ENCODE data around the gene SPRED2.
A peak's percentile ranks its signal among the peaks of the same experiment; 100 is the strongest.

The SPRED2 gene

GRCh38 chr2:65369574-65369973 is 62.8 kb downstream of the SPRED2 start:
- TF ChIP-seq SNAI2 (CRISPR knock-in tag; IDR thresholded peaks at IDR 0.05) (no peak), ZFP30 (CRISPR knock-in tag; IDR thresholded peaks at IDR 0.05) (no peak), ARNTL (CRISPR knock-in tag; IDR thresholded peaks at IDR 0.05; ENCODE audit: borderline replicate concordance, low read depth) (no peak), PPARA (CRISPR knock-in tag; IDR thresholded peaks at IDR 0.05; ENCODE audit: borderline replicate concordance) (no peak), ESRRG (CRISPR knock-in tag; IDR thresholded peaks at IDR 0.05) (no peak), TSHZ2 (CRISPR knock-in tag; IDR thresholded peaks at IDR 0.05) (no peak), ZFP3 (CRISPR knock-in tag; IDR thresholded peaks at IDR 0.05) (no peak), GLIS3 (CRISPR knock-in tag; IDR thresholded peaks at IDR 0.05) (no peak), ISL1 (CRISPR knock-in tag; IDR thresholded peaks at IDR 0.05) (no peak), ZC3H10 (CRISPR knock-in tag; IDR thresholded peaks at IDR 0.05) (no peak), TOX (CRISPR knock-in tag; IDR thresholded peaks at IDR 0.05; ENCODE audit: borderline replicate concordance) (no peak), RARB (CRISPR knock-in tag; IDR thresholded peaks at IDR 0.05) (no peak), CSDC2 (CRISPR knock-in tag; IDR thresholded peaks at IDR 0.05) (no peak), TCF4 (CRISPR knock-in tag; IDR thresholded peaks at IDR 0.05; ENCODE audit: borderline replicate concordance) (no peak), ZNF565 (CRISPR knock-in tag; conservative IDR thresholded peaks at IDR 0.05; ENCODE audit: low read depth) (no peak), ZNF8 (CRISPR knock-in tag; IDR thresholded peaks at IDR 0.05) (no peak), CREB5 (CRISPR knock-in tag; IDR thresholded peaks at IDR 0.05; ENCODE audit: low read depth) (no peak)
- TF ChIP-seq, protein P1, sequence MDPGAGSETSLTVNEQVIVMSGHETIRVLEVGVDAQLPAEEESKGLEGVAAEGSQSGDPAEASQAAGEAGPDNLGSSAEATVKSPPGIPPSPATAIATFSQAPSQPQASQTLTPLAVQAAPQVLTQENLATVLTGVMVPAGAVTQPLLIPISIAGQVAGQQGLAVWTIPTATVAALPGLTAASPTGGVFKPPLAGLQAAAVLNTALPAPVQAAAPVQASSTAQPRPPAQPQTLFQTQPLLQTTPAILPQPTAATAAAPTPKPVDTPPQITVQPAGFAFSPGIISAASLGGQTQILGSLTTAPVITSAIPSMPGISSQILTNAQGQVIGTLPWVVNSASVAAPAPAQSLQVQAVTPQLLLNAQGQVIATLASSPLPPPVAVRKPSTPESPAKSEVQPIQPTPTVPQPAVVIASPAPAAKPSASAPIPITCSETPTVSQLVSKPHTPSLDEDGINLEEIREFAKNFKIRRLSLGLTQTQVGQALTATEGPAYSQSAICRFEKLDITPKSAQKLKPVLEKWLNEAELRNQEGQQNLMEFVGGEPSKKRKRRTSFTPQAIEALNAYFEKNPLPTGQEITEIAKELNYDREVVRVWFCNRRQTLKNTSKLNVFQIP (CRISPR knock-in tag; IDR thresholded peaks at IDR 0.05; ENCODE audit: borderline replicate concordance, low read depth): no peak
- no peak for ATAC-seq

DNA sequence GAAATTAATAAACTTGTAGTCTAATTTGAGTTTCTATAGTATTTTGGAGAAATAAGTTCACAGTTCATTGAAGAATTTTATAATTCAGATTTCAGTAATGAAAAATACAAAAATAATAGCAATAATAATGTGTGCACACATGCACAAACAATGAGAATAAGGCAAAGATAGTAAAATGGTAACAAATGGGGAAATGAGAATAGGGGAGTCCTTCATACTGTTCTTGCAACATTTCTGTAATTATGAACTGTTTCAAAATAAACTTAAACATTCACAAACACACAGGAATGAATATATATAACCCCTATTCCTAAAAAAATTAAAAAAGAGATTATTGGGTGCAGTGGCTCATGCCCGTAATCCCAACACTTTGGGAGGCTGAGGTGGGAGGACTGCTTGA is 63.9 kb downstream of the SPRED2 start:
- no peak for ATAC-seq
- TF ChIP-seq CREB5 (CRISPR knock-in tag; IDR thresholded peaks at IDR 0.05; ENCODE audit: low read depth): no peak
- TF ChIP-seq TSHZ2 (CRISPR knock-in tag; IDR thresholded peaks at IDR 0.05): no peak
- TF ChIP-seq ZC3H10 (CRISPR knock-in tag; IDR thresholded peaks at IDR 0.05): no peak
- no peak for TF ChIP-seq TOX (CRISPR knock-in tag; IDR thresholded peaks at IDR 0.05; ENCODE audit: borderline replicate concordance)
- TF ChIP-seq ARNTL (CRISPR knock-in tag; IDR thresholded peaks at IDR 0.05; ENCODE audit: borderline replicate concordance, low read depth): no peak

DNA sequence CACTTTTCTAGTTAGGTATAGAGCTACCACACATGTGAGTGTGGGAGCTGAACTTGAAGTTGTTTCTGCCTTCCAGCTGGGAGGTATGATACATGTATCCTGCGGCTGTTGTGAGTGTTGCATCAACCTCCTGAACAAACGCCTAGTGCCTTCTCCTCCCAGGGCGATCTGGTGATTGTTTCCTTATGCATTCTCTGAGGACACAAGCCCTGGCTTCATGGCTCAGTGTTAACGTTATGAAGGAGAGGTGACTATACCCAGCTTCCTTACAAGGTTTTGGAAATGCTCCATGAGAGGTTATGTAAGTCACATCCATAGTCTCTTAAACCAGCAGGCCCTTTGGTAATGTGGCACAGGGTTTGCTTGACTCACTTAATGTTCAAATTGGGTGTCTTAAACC is 64.9 kb downstream of the SPRED2 start:
- ATAC-seq: peak; percentile 87
- no peak for TF ChIP-seq ARNTL (CRISPR knock-in tag; IDR thresholded peaks at IDR 0.05; ENCODE audit: borderline replicate concordance, low read depth)

GRCh38 chr2:65366595-65367125 is 65.7 kb downstream of the SPRED2 start:
- TF ChIP-seq OSR1 (CRISPR knock-in tag; IDR thresholded peaks at IDR 0.05) (no peak), ISL1 (CRISPR knock-in tag; IDR thresholded peaks at IDR 0.05) (peak; percentile 17; the same call in 1 of the 2 replicates)
- peak; percentile 88 for ATAC-seq

All from SK-N-SH treated with all-trans-retinoic acid at 6 μM for 48 hours (cell line).